ENCODE data around the gene DDX25. TPM values are rescaled to one million over a fixed set of nuclear protein-coding genes. Genes with fewer than 3 reads are reported as not detected.

DDX25 gene
- total RNA-seq, 1 experiment from 2014 or later = 0.37 TPM

DNA sequence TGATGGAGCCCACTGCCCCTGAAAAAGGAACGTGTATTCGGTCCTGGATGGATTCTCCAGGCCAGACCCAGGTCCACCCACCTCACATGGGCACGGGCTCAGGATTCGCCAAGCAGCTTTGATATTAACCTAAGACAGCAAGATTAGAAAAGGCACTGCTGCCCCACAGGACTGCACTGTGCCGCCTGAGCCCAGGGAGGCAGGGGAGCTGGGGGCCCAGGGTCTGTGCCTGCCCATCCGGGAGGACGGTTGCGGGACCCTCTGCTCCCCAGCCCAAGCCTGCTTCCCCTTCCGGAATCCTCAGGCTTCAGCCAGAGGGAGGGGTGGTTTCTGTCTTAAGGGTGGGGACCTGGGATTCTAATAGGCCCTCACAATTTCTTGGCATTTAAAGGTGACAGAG, 28.0 kb downstream of the DDX25 start:
- H3K9ac ChIP-seq (ENCODE audit: low read length) = no peak overlapping the region
- no peak for DNase-seq (ENCODE audit: low read depth, low spot score)
- H3K27ac ChIP-seq (ENCODE audit: low read depth, low read length) = no peak overlapping the region
- no peak for TF ChIP-seq ZNF274 (IDR thresholded peaks at IDR 0.05; ENCODE audit: low read depth, low read length)
- no peak for TF ChIP-seq CEBPB (IDR thresholded peaks at IDR 0.05; ENCODE audit: low read depth)
- TF ChIP-seq SIN3A (IDR thresholded peaks at IDR 0.05; ENCODE audit: low read depth) = no peak
- TF ChIP-seq JUND (IDR thresholded peaks at IDR 0.05) = no peak
- TF ChIP-seq TCF7L2 (IDR thresholded peaks at IDR 0.05; ENCODE audit: borderline replicate concordance, extremely low read depth, insufficient read depth, insufficient read length) = no peak
- TF ChIP-seq SRF (IDR thresholded peaks at IDR 0.05; ENCODE audit: low read depth) = no peak
- TF ChIP-seq POLR2AphosphoS5 (IDR thresholded peaks at IDR 0.05; ENCODE audit: low read depth, low read length) = no peak
- TF ChIP-seq, protein P1, sequence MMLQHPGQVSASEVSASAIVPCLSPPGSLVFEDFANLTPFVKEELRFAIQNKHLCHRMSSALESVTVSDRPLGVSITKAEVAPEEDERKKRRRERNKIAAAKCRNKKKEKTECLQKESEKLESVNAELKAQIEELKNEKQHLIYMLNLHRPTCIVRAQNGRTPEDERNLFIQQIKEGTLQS (IDR thresholded peaks at IDR 0.05) = no peak
- no peak for TF ChIP-seq YY1 (IDR thresholded peaks at IDR 0.05; ENCODE audit: extremely low read depth, insufficient replicate concordance, low read depth, low read length)
- TF ChIP-seq, protein P2, sequence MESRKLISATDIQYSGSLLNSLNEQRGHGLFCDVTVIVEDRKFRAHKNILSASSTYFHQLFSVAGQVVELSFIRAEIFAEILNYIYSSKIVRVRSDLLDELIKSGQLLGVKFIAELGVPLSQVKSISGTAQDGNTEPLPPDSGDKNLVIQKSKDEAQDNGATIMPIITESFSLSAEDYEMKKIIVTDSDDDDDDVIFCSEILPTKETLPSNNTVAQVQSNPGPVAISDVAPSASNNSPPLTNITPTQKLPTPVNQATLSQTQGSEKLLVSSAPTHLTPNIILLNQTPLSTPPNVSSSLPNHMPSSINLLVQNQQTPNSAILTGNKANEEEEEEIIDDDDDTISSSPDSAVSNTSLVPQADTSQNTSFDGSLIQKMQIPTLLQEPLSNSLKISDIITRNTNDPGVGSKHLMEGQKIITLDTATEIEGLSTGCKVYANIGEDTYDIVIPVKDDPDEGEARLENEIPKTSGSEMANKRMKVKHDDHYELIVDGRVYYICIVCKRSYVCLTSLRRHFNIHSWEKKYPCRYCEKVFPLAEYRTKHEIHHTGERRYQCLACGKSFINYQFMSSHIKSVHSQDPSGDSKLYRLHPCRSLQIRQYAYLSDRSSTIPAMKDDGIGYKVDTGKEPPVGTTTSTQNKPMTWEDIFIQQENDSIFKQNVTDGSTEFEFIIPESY (IDR thresholded peaks at IDR 0.05; ENCODE audit: extremely low read depth, insufficient replicate concordance, low read length) = no peak
- TF ChIP-seq, protein P3, sequence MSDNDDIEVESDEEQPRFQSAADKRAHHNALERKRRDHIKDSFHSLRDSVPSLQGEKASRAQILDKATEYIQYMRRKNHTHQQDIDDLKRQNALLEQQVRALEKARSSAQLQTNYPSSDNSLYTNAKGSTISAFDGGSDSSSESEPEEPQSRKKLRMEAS (IDR thresholded peaks at IDR 0.05) = no peak
- TF ChIP-seq RAD21 (IDR thresholded peaks at IDR 0.05; ENCODE audit: low read depth) = no peak
- no peak for TF ChIP-seq CBX3 (IDR thresholded peaks at IDR 0.05; ENCODE audit: low read depth)
- TF ChIP-seq EZH2 (IDR thresholded peaks at IDR 0.05) = no peak
- no peak for TF ChIP-seq EZH2phosphoT487 (IDR thresholded peaks at IDR 0.05; ENCODE audit: borderline replicate concordance)
- no peak for TF ChIP-seq ZFX (IDR thresholded peaks at IDR 0.05)
- no peak for TF ChIP-seq ELF1 (IDR thresholded peaks at IDR 0.05; ENCODE audit: borderline replicate concordance, low read depth)
- TF ChIP-seq, protein P4, sequence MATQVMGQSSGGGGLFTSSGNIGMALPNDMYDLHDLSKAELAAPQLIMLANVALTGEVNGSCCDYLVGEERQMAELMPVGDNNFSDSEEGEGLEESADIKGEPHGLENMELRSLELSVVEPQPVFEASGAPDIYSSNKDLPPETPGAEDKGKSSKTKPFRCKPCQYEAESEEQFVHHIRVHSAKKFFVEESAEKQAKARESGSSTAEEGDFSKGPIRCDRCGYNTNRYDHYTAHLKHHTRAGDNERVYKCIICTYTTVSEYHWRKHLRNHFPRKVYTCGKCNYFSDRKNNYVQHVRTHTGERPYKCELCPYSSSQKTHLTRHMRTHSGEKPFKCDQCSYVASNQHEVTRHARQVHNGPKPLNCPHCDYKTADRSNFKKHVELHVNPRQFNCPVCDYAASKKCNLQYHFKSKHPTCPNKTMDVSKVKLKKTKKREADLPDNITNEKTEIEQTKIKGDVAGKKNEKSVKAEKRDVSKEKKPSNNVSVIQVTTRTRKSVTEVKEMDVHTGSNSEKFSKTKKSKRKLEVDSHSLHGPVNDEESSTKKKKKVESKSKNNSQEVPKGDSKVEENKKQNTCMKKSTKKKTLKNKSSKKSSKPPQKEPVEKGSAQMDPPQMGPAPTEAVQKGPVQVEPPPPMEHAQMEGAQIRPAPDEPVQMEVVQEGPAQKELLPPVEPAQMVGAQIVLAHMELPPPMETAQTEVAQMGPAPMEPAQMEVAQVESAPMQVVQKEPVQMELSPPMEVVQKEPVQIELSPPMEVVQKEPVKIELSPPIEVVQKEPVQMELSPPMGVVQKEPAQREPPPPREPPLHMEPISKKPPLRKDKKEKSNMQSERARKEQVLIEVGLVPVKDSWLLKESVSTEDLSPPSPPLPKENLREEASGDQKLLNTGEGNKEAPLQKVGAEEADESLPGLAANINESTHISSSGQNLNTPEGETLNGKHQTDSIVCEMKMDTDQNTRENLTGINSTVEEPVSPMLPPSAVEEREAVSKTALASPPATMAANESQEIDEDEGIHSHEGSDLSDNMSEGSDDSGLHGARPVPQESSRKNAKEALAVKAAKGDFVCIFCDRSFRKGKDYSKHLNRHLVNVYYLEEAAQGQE (IDR thresholded peaks at IDR 0.05; ENCODE audit: low read depth) = no peak
- no peak for TF ChIP-seq FOSL1 (IDR thresholded peaks at IDR 0.05; ENCODE audit: low read depth)
- no peaks in the 10 kb centered on the region for H3K9me3 ChIP-seq (ENCODE audit: control insufficient read depth in 1 of 2, insufficient read depth in 1 of 2, low read depth in 1 of 2, low read length in 2 of 2)
- H3K4me1 ChIP-seq (ENCODE audit: control insufficient read depth in 1 of 2, insufficient read depth in 2 of 2, low read length in 2 of 2) = no peaks in the 10 kb centered on the region
- no peak overlapping the region for H3K4me2 ChIP-seq (ENCODE audit: low read length)
- ChIA-PET RAD21 (ENCODE audit: low non-redundant PET in 1 of 2, low total read pairs in 2 of 2, uncharacterized antibody in 2 of 2, unreplicated experiment in 2 of 2) (no interaction called here), POLR2A (no interaction called here), CTCF (interaction anchor here (1.3 kb wide), 1 partner anchor 10 kb away, joined by 3 read pairs; no protein-coding TSS in a partner anchor)
- H4K20me1 ChIP-seq (ENCODE audit: insufficient read depth) = no peaks in the 10 kb centered on the region
- H3K79me2 ChIP-seq (ENCODE audit: insufficient read depth, low read length) = no peaks in the 10 kb centered on the region
- no TSS peak for BruUV-seq (replicated peaks)
- H2AFZ ChIP-seq (ENCODE audit: low read depth, low read length, poor library complexity, severe bottlenecking) = no peak overlapping the region
- intact Hi-C loops (cut with micrococcal nuclease) = no loop called here
- 0 out of 2 replicates have a peak, but pooled peaks cover 5% of the 10 kb centered on the region for H3K27me3 ChIP-seq (ENCODE audit: insufficient read depth, low read length)
- no peak for ATAC-seq
- H3K4me3 ChIP-seq (replicated peaks in 1 of 2; ENCODE audit: low read depth in 1 of 2, low read length in 2 of 2) = no peak overlapping the region
- no peaks in the 10 kb centered on the region for H3K9me2 ChIP-seq (ENCODE audit: insufficient read depth)
- no peaks in the 10 kb centered on the region for H3K36me3 ChIP-seq (ENCODE audit: control insufficient read depth in 1 of 2, insufficient read depth in 2 of 2, low read length in 2 of 2)
